Tibial nerve (tissue), 3 donors: Measurements from ENCODE around the gene RASD2.

Source experiments
- POLR2A ChIP-seq, 2 donors: fragments of 450-650 bp; IDR thresholded peaks; one replicate each; pipeline ENCODE4 v1.6.1; 2017; ENCODE audit warnings: antibody characterized with exemption in 2 of 2, mild to moderate bottlenecking in 2 of 2, moderate library complexity in 2 of 2
- TF ChIP-seq, protein P1 (sequence below), 5 experiments: fragments of 200-600 bp in 3 of 5; fragments of 450-650 bp in 2 of 5; sonication (generic) in 3 of 5; IDR thresholded peaks; one replicate each; pipeline ENCODE4 v1.5.1; 2016 to 2019; ENCODE audit warnings: antibody characterized with exemption in 5 of 5, mild to moderate bottlenecking in 3 of 5, moderate library complexity in 2 of 5

- TF ChIP-seq, protein P1, sequence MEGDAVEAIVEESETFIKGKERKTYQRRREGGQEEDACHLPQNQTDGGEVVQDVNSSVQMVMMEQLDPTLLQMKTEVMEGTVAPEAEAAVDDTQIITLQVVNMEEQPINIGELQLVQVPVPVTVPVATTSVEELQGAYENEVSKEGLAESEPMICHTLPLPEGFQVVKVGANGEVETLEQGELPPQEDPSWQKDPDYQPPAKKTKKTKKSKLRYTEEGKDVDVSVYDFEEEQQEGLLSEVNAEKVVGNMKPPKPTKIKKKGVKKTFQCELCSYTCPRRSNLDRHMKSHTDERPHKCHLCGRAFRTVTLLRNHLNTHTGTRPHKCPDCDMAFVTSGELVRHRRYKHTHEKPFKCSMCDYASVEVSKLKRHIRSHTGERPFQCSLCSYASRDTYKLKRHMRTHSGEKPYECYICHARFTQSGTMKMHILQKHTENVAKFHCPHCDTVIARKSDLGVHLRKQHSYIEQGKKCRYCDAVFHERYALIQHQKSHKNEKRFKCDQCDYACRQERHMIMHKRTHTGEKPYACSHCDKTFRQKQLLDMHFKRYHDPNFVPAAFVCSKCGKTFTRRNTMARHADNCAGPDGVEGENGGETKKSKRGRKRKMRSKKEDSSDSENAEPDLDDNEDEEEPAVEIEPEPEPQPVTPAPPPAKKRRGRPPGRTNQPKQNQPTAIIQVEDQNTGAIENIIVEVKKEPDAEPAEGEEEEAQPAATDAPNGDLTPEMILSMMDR (IDR thresholded peaks at IDR 0.05) = peak; percentile 84 to 94 (median 91)
- TF ChIP-seq POLR2A (IDR thresholded peaks at IDR 0.05) = no peak
These were observed 42.4 kb downstream of the RASD2 start for GRCh38 chr22:35582861-35583670.
